GM18511 (cell line): ENCODE measurements around the gene CTDSP1.

Experiments used
- ATAC-seq: cut with Tn5 transposase; IDR thresholded peaks from one replicate; pipeline ENCODE4 v1.9.1; 2021; ENCODE audit warnings: mild to moderate bottlenecking, moderate library complexity; ENCODE audit not compliant: unreplicated experiment

The CTDSP1 gene

GRCh38 chr2:218452079-218452478 is 52.4 kb downstream of the CTDSP1 start:
- ATAC-seq, result no peak
